NCI-H128 (cell line): Measurements from ENCODE around the gene PYGB.

ENCODE experiments used
- DNase-seq: peaks from one replicate; lab custom pipeline; 2025; ENCODE audit not compliant: unreplicated experiment; lab: John Stamatoyannopoulos, UW

Gene PYGB

GRCh38 chr20:25293910-25294458 is 46.1 kb downstream of the PYGB start:
- no peak for DNase-seq

GRCh38 chr20:25294459-25295385 is 46.8 kb downstream of the PYGB start:
- no peak for DNase-seq

DNA sequence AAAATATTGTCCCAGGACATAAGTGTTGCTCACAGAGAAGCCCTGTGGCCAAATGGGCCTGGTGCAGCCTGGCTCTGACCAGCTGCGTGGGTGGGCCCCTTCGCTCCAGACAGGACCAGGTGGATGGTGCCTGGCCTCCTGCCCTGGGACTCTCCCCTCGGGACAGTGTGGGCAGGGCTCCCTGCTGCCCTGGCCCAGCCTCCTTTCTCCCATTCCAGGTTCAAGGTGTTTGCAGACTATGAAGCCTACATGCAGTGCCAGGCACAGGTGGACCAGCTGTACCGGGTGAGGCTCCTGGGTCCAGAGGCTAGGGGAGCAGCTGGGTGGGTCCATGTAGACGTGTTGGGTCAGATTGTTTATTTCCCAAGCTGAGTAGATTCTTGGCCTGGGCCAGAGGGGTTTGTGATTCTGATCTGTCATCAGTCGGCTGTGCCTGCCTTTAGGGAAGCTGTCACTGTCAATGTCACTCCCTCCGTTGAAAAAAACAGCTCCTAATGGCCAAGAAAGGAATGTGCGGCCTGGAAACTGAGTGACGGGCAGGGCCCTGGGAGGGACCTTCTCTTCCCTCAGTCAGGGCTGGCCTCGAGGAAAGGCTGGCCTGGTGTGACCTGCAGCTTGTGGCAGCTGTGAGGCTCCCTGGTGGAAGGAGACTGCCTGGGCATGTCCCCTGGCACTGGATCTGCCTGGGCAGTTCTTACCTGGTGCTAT is 47.7 kb downstream of the PYGB start:
- DNase-seq: no peak

DNA sequence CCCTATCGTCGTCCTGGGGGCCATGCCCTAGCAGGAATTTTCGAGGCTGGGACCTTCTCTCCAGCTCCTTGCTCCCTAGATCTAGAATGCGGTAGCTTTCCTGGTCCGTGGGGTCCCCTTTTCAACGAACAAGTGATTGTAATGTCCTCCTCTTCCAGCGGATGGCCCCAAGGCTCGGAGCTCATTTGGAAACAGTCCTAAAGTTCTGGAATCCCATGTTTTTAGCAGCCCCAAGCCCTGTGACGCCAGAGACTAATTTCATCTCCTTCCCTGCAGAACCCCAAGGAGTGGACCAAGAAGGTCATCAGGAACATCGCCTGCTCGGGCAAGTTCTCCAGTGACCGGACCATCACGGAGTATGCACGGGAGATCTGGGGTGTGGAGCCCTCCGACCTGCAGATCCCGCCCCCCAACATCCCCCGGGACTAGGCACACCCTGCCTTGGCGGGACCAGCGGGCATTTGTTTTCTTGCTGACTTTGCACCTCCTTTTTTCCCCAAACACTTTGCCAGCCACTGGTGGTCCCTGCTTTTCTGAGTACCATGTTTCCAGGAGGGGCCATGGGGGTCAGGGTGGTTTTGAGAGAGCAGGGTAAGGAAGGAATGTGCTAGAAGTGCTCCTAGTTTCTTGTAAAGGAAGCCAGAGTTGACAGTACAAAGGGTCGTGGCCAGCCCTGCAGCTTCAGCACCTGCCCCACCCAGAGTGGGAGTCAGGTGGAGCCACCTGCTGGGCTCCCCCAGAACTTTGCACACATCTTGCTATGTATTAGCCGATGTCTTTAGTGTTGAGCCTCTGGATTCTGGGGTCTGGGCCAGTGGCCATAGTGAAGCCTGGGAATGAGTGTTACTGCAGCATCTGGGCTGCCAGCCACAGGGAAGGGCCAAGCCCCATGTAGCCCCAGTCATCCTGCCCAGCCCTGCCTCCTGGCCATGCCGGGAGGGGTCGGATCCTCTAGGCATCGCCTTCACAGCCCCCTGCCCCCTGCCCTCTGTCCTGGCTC is 48.5 kb downstream of the PYGB start:
- DNase-seq: no peak

- DNase-seq: no peak
These were observed 49.4 kb downstream of the PYGB start for GRCh38 chr20:25297141-25297905.

DNA sequence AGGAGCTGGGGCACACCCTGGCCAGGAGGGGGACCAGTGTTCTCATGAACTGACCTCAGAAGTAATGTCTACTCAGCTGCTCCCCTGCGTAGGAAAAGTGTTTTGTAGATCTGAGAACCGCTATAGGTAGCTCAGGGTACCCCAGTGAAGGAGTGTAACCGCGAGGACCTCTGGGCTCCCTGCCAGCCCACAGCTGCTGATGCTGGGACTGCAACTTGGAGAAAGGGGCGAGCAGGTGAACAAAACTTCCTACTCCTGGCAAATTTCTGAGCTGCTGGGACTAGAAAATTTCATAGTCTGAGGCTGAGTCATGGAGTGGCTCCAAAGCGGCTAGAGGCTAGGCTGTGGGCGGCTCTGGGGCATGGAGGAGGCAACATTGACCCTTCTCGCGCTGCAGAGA is 51.9 kb downstream of the PYGB start:
- DNase-seq: no peak

DNA sequence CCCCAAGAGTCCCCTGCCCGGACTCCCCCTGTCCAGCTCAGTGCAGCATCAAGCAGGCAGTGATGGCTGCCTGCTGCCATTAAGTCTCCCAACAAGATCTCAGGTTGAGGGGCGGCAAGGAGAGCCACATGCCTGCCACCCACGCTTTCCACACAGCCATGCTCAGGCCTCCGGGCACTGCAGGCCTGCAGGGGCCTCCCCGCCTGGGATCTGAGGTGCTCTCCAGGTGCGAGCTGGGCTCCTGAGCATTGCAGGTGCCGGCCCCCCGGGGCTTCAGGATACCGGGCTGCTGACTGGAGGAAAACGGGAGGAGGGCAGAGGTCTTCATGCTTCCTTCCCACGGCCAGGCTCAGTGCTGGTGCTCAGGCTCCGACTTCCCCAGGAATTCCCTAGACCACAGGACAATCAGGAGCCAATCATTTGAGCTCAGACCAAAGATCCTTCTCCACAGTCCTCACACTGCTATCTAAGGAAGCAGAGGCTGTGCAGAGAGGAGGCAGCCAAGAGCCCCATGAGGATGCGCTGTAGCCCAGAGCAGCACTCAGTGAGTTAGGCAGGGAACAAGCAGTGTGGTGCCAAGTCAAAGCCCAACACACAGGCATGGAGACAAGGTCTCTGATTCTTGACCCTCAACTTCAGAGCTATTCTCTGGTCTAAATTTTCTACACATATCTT is 52.7 kb downstream of the PYGB start:
- no peak for DNase-seq

DNA sequence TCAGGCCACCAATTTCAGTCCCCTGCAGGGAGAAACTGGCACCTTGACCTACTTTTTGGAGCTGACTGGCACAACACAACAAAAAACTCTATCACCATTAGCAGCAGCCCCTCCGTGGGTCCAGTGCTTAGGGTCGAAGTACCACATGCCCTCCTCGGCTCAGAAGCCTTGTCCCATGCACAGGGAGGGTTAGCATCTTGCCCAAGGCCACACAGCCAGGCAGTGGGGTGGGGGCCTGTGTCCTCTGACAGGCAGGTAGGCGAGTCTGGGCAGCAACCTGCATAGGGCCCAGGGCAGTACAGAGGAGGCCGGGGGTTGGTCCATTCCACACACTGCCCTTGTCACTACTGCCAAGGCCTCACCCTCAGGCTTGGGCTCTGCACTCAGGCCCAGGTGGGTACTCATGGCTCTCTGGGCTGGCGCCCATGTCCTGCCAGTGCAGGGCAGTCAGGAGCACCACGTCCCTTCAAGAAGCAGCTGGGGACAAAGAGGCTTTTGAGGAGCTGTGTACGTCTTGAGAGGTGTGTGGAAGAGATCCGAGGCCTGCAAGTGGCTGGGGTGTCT is 53.6 kb downstream of the PYGB start:
- no peak for DNase-seq

- no peak for DNase-seq
These were observed 54.7 kb downstream of the PYGB start for GRCh38 chr20:25302596-25302995.

GRCh38 chr20:25303292-25304024 is 55.6 kb downstream of the PYGB start:
- no peak for DNase-seq

DNA sequence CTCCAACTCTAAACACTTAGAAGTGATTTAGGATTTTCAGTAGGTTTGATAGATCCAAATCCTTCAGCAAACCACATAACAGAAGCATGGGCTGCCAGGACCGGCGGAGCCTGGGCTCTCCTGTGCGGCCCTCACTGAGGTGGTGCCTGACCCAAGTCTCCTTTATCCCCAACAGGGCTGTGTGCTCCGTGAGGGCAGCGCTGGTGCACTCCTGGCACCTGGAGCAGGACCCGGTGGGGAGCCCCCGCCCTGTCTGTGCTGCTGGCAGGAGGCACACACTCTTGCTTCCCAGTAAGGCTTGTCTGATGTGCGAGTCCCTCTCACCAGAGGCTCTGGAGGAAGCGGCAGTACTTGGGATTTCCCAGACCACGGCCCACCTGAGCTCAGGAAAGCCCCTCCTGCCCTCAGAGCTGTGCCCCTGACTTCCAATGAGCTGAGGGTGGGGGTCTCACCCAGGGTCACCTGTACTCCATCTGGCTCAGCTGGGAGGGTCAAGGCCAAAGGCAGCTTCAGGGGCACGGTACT is 56.2 kb downstream of the PYGB start:
- no peak for DNase-seq

- DNase-seq: no peak
These were observed 59.4 kb downstream of the PYGB start for GRCh38 chr20:25306991-25307903.

- DNase-seq: no peak
These were observed 60.2 kb downstream of the PYGB start for GRCh38 chr20:25308083-25308491.

GRCh38 chr20:25308671-25309394 is 60.9 kb downstream of the PYGB start:
- DNase-seq: no peak

DNA sequence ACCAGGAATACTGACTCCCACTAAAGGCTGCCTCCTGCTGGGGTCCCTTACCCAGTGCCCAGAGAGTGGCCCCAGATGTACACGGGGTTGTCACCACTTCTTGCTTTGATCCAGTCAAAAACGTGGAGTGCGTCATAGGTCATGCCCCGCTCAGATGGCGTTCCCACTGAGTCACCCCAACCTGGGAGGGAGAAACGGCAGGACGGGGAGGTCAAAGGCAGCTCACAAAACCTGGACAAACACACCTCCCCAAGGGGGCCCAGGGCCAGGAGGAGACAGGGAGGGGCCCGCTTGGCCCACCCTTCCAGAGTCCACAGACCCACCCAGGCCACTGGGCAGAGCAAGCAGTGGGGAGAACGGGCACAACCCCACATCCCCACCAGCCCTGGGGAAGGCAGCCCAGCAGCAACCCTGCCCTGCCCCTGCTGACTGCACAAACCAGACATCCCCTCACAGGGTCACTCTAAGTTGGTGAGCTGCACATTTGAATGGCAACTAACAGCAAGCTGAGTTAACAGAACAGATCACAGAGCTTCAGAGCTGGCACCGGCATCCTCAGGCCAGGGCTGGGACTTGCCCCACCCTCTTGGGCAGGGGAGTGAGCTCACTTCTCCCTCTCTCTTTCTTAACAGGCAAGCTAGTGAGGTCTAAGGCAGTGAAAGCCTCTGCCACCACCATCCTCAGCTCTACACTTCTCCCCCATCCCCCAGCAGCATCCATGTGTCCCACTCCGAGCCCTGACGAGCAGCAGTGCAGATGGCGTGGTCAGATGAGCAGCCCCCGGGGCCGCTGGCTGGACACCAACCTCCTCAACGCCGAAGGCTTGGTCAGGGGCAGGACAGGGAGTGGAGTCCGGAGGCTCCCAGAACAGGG is 61.7 kb downstream of the PYGB start:
- DNase-seq: no peak
